Measurements from ENCODE around the gene G6PC3. TPM values are rescaled to one million over a fixed set of nuclear protein-coding genes. Genes with fewer than 3 reads are reported as not detected.

G6PC3 gene
- total RNA-seq, 1 experiment from 2014 or later = 47.0 TPM

GRCh38 chr17:44102849-44103622 lies 32.5 kb downstream of the G6PC3 start:
- CTCF ChIA-PET = interaction anchor here (1.6 kb wide), 1 partner anchor 13 kb away, joined by 4 read pairs; no protein-coding TSS in a partner anchor
- intact Hi-C loops (cut with micrococcal nuclease; ENCODE audit: unreplicated experiment) = no loop called here
- no peaks in the 10 kb centered on the region for H3K36me3 ChIP-seq (ENCODE audit: insufficient read depth, low read length, poor library complexity, severe bottlenecking)
- POLR2A ChIA-PET (ENCODE audit: low non-redundant PET) = no interaction called here
- no peak for DNase-seq (ENCODE audit: low spot score)
- BruUV-seq (replicated peaks) = no TSS peak
- H3K27ac ChIP-seq (ENCODE audit: low read depth, low read length, poor library complexity, severe bottlenecking) = no peak overlapping the region
- peaks cover 20% of the 10 kb centered on the region for H3K4me1 ChIP-seq (ENCODE audit: insufficient read depth, low read length, poor library complexity, severe bottlenecking)
- H3K27me3 ChIP-seq (replicated peaks; ENCODE audit: insufficient read depth, low read depth, low read length, poor library complexity) = no peaks in the 10 kb centered on the region
- H3K9me3 ChIP-seq (ENCODE audit: low read depth, low read length, poor library complexity, severe bottlenecking) = no peaks in the 10 kb centered on the region
- no peak overlapping the region for H3K4me3 ChIP-seq (ENCODE audit: low read depth, low read length, poor library complexity, severe bottlenecking)
- TF ChIP-seq EZH2 (IDR thresholded peaks at IDR 0.05; ENCODE audit: borderline replicate concordance, low read depth, low read length, poor library complexity, severe bottlenecking) (no peak), CTCF (conservative IDR thresholded peaks at IDR 0.05; ENCODE audit: low read depth, low read length) (no peak)

- intact Hi-C loops (cut with micrococcal nuclease; ENCODE audit: unreplicated experiment) = no loop called here
- TF ChIP-seq CTCF (conservative IDR thresholded peaks at IDR 0.05; ENCODE audit: low read depth, low read length) (no peak), EZH2 (IDR thresholded peaks at IDR 0.05; ENCODE audit: borderline replicate concordance, low read depth, low read length, poor library complexity, severe bottlenecking) (no peak)
- H3K9me3 ChIP-seq (ENCODE audit: low read depth, low read length, poor library complexity, severe bottlenecking) = no peaks in the 10 kb centered on the region
- no peaks in the 10 kb centered on the region for H3K27me3 ChIP-seq (replicated peaks; ENCODE audit: insufficient read depth, low read depth, low read length, poor library complexity)
- no peak overlapping the region for H3K4me3 ChIP-seq (ENCODE audit: low read depth, low read length, poor library complexity, severe bottlenecking)
- BruUV-seq (replicated peaks) = no TSS peak
- H3K4me1 ChIP-seq (ENCODE audit: insufficient read depth, low read length, poor library complexity, severe bottlenecking) = peaks cover 32% of the 10 kb centered on the region
- ChIA-PET CTCF (interaction anchor here (0.5 to 0.7 kb wide), 3 partner anchors 35 to 353 kb away, joined by 4 to 5 read pairs (median 4); no protein-coding TSS in a partner anchor), POLR2A (ENCODE audit: low non-redundant PET) (no interaction called here)
- H3K27ac ChIP-seq (ENCODE audit: low read depth, low read length, poor library complexity, severe bottlenecking) = no peak overlapping the region
- H3K36me3 ChIP-seq (ENCODE audit: insufficient read depth, low read length, poor library complexity, severe bottlenecking) = no peaks in the 10 kb centered on the region
- DNase-seq (ENCODE audit: low spot score) = no peak
Observed at GRCh38 chr17:44105483-44105882, 34.9 kb downstream of the G6PC3 start.

GRCh38 chr17:44105941-44106340 lies 35.4 kb downstream of the G6PC3 start:
- ChIA-PET CTCF (interaction anchor here (0.6 to 0.7 kb wide), 2 partner anchors 36 to 80 kb away, joined by 4 to 5 read pairs; no protein-coding TSS in a partner anchor), POLR2A (ENCODE audit: low non-redundant PET) (interaction anchor here (0.7 kb wide), 1 partner anchor 351 kb away, joined by 3 read pairs; no protein-coding TSS in a partner anchor)
- peak; percentile 55 for DNase-seq (ENCODE audit: low spot score)
- H3K27me3 ChIP-seq (replicated peaks; ENCODE audit: insufficient read depth, low read depth, low read length, poor library complexity) = no peaks in the 10 kb centered on the region
- no peaks in the 10 kb centered on the region for H3K36me3 ChIP-seq (ENCODE audit: insufficient read depth, low read length, poor library complexity, severe bottlenecking)
- BruUV-seq (replicated peaks) = no TSS peak
- intact Hi-C loops (cut with micrococcal nuclease; ENCODE audit: unreplicated experiment) = no loop called here
- no peaks in the 10 kb centered on the region for H3K9me3 ChIP-seq (ENCODE audit: low read depth, low read length, poor library complexity, severe bottlenecking)
- peaks cover 36% of the 10 kb centered on the region for H3K4me1 ChIP-seq (ENCODE audit: insufficient read depth, low read length, poor library complexity, severe bottlenecking)
- TF ChIP-seq CTCF (conservative IDR thresholded peaks at IDR 0.05; ENCODE audit: low read depth, low read length) (0 out of 2 replicates have a peak, but pooled peaks have one; percentile 11), EZH2 (IDR thresholded peaks at IDR 0.05; ENCODE audit: borderline replicate concordance, low read depth, low read length, poor library complexity, severe bottlenecking) (no peak)
- H3K4me3 ChIP-seq (ENCODE audit: low read depth, low read length, poor library complexity, severe bottlenecking) = no peak overlapping the region
- peak overlapping the region; percentile 50 for H3K27ac ChIP-seq (ENCODE audit: low read depth, low read length, poor library complexity, severe bottlenecking)
